ENCODE data around the gene YTHDC2. TPM values are rescaled to one million over a fixed set of nuclear protein-coding genes. Genes with fewer than 3 reads are reported as not detected.
A peak's percentile ranks its signal among the peaks of the same experiment; 100 is the strongest.

Gene YTHDC2
- total and polyA plus RNA-seq, 7 donors = 3.9 to 19.1 (median 11.0) TPM

GRCh38 chr5:113617191-113617796, 103.8 kb downstream of the YTHDC2 start:
- Histone ChIP-seq H3K36me3 (ENCODE audit: insufficient read depth in 1 of 2, low read depth in 1 of 2) (no peaks in the 10 kb centered on the region), H3K27ac (no peak overlapping the region), H3K4me3 (no peak overlapping the region), H3K4me1 (no peaks in the 10 kb centered on the region), H3K27me3 (ENCODE audit: insufficient read depth in 3 of 3, low read length in 2 of 3) (peaks cover 0 to 5% (median 0%) of the 10 kb centered on the region in 3 donors), H3K9me3 (no peaks in the 10 kb centered on the region)
- intact Hi-C loops (cut with DNase I) = loop anchor here in 1 of 2 donors (10.0 kb wide), 1 partner anchor 828 kb away; no protein-coding TSS in a partner anchor
- WGBS, 3 donors = 93 to 96% (median 96%) methylated on average over 24 to 33 of the region's 33 CpGs
- peak in 1 of 2 donors; percentile 45 for DNase-seq
- no peak for TF ChIP-seq CTCF (IDR thresholded peaks at IDR 0.05)
- ATAC-seq = no peak

GRCh38 chr5:113632996-113633395, 119.5 kb downstream of the YTHDC2 start:
- no peaks in the 10 kb centered on the region for H3K4me1 ChIP-seq
- H3K9me3 ChIP-seq = no peaks in the 10 kb centered on the region
- DNase-seq (no peak), ATAC-seq (no peak)
- H3K27me3 ChIP-seq (ENCODE audit: insufficient read depth in 3 of 3, low read length in 2 of 3) = no peaks in the 10 kb centered on the region
- H3K4me3 ChIP-seq = no peak overlapping the region
- intact Hi-C loops (cut with DNase I) = no loop called here
- no peaks in the 10 kb centered on the region for H3K36me3 ChIP-seq (ENCODE audit: insufficient read depth in 1 of 2, low read depth in 1 of 2)
- H3K27ac ChIP-seq = no peak overlapping the region
- no peak for TF ChIP-seq CTCF (IDR thresholded peaks at IDR 0.05)

- no peak overlapping the region for H3K4me3 ChIP-seq
- DNase-seq = no peak
- no peak for ATAC-seq
- no peaks in the 10 kb centered on the region for H3K4me1 ChIP-seq
- 71 to 81% (median 73%) methylated on average over 3 of the region's 3 CpGs for WGBS, 3 donors
- intact Hi-C loops (cut with DNase I) = no loop called here
- no peaks in the 10 kb centered on the region for H3K36me3 ChIP-seq (ENCODE audit: insufficient read depth in 1 of 2, low read depth in 1 of 2)
- no peak for TF ChIP-seq CTCF (IDR thresholded peaks at IDR 0.05)
- H3K27ac ChIP-seq = no peak overlapping the region
- H3K9me3 ChIP-seq = no peaks in the 10 kb centered on the region
- no peaks in the 10 kb centered on the region for H3K27me3 ChIP-seq (ENCODE audit: insufficient read depth in 3 of 3, low read length in 2 of 3)
These were observed 121.5 kb downstream of the YTHDC2 start for GRCh38 chr5:113634957-113635356.

- no peak for TF ChIP-seq CTCF (IDR thresholded peaks at IDR 0.05)
- Histone ChIP-seq H3K4me3 (no peak overlapping the region), H3K27ac (no peak overlapping the region), H3K9me3 (no peaks in the 10 kb centered on the region), H3K4me1 (no peaks in the 10 kb centered on the region), H3K27me3 (ENCODE audit: insufficient read depth in 3 of 3, low read length in 2 of 3) (peaks cover 0 to 3% (median 0%) of the 10 kb centered on the region in 3 donors), H3K36me3 (ENCODE audit: insufficient read depth in 1 of 2, low read depth in 1 of 2) (no peaks in the 10 kb centered on the region)
- ATAC-seq = no peak
- no peak for DNase-seq
- intact Hi-C loops (cut with DNase I) = no loop called here
These were observed 128.2 kb downstream of the YTHDC2 start for GRCh38 chr5:113641715-113642114.

Other genes with a start within 250 kb of the YTHDC2 start
- not detected for gene TSSK1B, start 78.7 kb upstream of the YTHDC2 start, total RNA-seq
- not detected for gene TSSK1B, start 78.7 kb upstream of the YTHDC2 start, polyA plus RNA-seq
- gene MCC, start 25.2 kb upstream of the YTHDC2 start, total RNA-seq = 10 to 100 TPM in 2 of 4 donors, 1 to 10 TPM in 2; 4.4 to 13.8 (median 9.4) TPM
- gene MCC, start 25.2 kb upstream of the YTHDC2 start, polyA plus RNA-seq = 1 to 10 TPM; 1.4 to 3.2 (median 2.8) TPM